NCI-H2227 (cell line): Measurements from ENCODE around the gene OSBPL6.
"Not testable (repeated sequence)": the region's sequence is repeated elsewhere in the genome, so short reads cannot be mapped to it uniquely, and the experiment has no call there.

ENCODE experiments used
- DNase-seq: peaks from one replicate; lab custom pipeline; 2025; ENCODE audit not compliant: unreplicated experiment; lab: John Stamatoyannopoulos, UW

Gene OSBPL6

GRCh38 chr2:178193823-178194599 is at the start of gene OSBPL6:
TSS of gene OSBPL6 (plus strand) at chr2:178194512. CDS start at chr2:178306185, 111,673 bp downstream.
- peak; percentile 95 for DNase-seq

DNA sequence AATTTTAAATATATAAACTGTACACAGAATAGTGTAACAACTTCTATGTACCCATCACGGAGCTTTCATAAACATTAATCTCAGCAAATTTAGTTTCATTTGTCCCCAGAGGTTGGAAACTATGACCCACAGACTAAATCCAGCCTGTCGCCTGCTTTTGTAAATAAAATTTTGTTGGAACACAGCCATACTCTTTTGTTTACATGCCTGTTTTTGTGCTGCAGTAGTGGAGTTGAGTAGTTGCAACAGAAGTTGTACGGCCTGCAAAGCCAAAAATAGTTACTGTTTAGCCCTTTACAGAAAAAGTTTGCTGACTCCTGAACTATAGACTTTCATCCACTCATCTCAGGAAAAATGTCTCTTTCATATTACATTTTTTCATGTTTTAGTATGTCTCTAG is 42.3 kb upstream of the OSBPL6 start:
- DNase-seq = no peak

- DNase-seq = no peak
These were observed 41.8 kb upstream of the OSBPL6 start for GRCh38 chr2:178152542-178152941.

DNA sequence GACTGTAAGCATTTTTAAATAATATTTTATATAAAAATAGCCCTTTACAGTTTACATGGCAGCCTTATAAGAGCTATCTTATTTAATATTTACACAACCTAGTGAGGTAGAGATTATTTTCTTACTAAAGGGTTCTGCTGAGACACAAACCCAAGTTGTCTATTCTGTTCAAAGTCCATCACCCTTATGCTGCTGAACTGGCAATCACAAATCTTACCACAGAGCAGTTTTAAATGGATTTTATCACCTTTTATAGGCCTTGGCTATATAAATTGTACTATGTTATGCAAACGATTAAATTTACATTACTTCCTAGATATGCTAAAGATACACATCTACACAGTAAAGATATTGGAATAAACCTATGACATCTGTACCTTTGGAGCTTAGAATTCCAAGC is 41.3 kb upstream of the OSBPL6 start:
- DNase-seq = no peak

DNA sequence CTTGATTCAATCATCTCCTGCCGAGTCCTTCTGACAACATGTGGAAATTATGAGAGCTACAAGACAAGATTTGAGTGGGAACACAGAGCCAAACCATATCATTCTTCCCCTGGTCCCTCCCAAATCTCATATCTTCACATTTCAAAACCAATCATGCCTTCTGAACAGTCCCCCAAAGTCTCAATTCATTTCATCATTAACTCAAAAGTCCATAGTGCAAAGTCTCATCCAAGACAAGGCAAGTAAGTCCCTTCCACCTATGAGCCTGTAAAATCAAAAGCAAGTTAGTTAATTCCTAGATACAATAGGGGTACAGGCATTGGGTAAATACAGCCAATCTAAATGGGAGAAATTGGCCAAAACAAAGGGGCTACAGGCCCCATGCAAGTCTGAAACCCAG is 40.4 kb upstream of the OSBPL6 start:
- DNase-seq = not testable (repeated sequence)

DNA sequence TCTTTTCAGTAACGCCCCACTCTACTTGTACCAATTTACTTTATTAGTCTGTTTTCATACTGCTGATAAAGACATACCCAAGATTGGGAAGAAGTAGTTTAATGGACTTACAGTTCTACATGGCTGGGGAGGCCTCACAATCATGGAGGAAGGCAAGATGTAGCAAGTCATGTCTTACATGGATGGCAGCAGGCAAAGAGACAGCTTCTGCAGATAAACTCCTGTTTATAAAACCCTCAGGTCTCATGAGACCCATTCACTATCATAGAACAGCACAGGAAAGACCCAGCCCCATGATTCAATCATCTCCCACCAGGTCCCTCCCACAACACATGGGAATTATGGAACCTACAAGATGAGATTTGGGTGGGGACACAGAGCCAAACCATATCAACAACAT is 38.8 kb upstream of the OSBPL6 start:
- DNase-seq = no peak

DNA sequence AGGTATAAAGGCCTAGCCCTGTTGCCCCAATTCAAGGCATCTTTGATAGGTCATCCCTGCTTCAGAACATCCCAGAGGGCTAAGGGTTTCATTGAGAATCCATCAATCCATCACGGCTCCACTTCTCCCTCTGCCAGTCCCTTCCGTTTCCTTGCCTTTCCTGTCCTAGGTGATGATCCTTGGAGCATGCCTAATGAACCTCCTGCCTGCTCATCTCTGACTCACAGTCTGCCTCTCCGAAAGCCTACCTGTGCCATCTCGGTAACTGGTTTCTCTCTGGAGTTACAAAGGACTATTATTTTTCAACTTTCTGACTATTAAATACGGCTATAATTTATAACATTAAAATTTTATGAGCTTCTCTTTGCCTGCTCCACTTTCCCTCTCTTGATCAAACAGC is 36.7 kb upstream of the OSBPL6 start:
- DNase-seq = no peak

- DNase-seq = no peak
These were observed 34.3 kb upstream of the OSBPL6 start for GRCh38 chr2:178159966-178160365.

GRCh38 chr2:178160601-178161000 is 33.7 kb upstream of the OSBPL6 start:
- no peak for DNase-seq

- DNase-seq = no peak
These were observed 30.9 kb upstream of the OSBPL6 start for GRCh38 chr2:178163395-178163794.

- DNase-seq = no peak
These were observed 30.4 kb upstream of the OSBPL6 start for GRCh38 chr2:178163911-178164310.

GRCh38 chr2:178173657-178174056 is 20.7 kb upstream of the OSBPL6 start:
- DNase-seq = no peak

GRCh38 chr2:178177066-178177679 is 17.1 kb upstream of the OSBPL6 start:
- DNase-seq = no peak

- not testable (repeated sequence) for DNase-seq
These were observed 13.7 kb upstream of the OSBPL6 start for GRCh38 chr2:178180648-178181047.

- no peak for DNase-seq
These were observed 6.5 kb upstream of the OSBPL6 start for GRCh38 chr2:178187861-178188260.

- no peak for DNase-seq
These were observed 5.8 kb upstream of the OSBPL6 start for GRCh38 chr2:178188466-178188865.

DNA sequence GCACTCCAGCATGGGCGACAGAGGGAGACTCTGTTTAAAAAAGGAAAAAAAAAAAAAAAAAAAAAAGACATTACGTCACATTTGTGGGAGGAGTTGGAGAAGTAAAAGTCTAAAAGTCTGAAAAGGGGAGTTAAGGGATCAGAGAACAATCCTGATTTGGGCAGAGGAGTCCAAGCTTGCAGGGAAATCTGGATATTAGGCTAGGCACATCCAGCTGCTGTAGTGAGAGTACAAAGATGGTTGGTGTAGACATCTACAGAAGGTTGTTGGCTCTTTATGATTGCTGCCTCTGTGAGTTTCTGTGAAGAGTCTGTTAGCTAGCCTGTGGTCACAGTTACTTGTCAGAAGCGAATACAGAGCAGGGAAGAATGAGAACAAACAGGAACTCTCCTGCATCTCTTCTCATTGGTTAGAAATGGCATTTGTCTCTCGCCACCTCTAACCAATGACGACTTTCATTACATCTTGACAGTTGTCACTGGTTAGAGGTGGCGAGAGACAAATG is 3.3 kb upstream of the OSBPL6 start:
- DNase-seq = no peak

- DNase-seq = no peak
These were observed 2.8 kb upstream of the OSBPL6 start for GRCh38 chr2:178191511-178191910.

DNA sequence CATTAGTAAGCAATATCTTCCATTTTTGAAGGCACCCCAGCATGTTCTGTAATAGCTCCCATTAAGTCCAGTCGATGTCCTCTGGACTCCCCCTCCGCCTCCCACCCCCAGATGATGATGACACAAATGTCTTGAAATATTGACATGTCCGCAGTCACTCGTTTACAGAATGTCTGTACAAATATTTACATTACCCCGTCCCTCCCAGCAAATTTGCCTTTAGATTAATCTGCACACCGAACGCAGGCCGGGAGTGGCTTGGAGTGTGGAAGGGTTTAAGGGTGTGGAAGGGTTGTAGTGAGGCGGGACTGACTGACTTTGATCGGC is 853 bp upstream of the OSBPL6 start:
- DNase-seq = no peak

DNA sequence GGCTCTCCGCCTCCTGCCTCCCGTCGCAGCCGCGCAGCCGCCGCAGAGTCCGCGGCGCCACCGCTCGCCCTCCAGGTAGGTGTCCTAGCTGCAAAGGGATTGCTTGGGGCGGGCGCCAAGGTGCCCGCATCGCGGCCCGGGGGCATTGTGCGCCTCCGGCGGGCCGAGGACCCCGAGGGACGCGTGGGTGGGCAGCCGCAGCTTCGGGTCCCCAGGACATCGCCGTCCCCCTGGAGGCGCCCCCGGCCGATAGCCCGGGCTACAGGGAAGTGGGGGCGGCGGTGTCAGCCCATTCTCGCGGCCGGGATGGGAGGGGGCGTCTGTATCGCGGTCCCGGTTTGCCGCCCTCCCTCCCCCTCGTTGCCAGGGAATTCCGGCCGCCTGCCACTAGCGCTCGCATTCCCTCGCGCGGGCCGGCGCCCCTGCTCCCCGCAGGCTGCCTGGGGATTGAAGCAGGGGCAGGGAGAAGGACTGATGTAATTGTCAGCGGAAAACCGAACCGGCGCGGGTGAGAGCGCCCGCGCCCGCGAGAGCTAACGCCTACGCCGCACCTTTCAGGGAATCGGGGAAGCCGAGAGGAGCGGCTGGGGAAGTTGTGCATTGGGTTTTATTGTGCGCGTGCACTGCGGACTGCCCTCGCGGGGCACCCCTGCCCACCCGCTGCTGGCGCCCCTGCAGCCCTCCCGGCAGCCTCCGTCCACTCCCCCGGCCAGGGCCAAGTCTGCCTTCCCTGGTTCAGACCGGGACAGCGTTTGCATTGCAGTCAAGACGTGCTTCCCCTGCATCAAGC is 483 bp downstream of the OSBPL6 start:
- DNase-seq = peak; percentile 86

GRCh38 chr2:178195390-178196166 is 1.3 kb downstream of the OSBPL6 start:
- DNase-seq = no peak
